NCI-H1092 (cell line): ENCODE measurements around the gene LAMA5.

ENCODE experiments used
- DNase-seq: peaks from one replicate; lab custom pipeline; 2025; lab: John Stamatoyannopoulos, UW

LAMA5 gene

DNA sequence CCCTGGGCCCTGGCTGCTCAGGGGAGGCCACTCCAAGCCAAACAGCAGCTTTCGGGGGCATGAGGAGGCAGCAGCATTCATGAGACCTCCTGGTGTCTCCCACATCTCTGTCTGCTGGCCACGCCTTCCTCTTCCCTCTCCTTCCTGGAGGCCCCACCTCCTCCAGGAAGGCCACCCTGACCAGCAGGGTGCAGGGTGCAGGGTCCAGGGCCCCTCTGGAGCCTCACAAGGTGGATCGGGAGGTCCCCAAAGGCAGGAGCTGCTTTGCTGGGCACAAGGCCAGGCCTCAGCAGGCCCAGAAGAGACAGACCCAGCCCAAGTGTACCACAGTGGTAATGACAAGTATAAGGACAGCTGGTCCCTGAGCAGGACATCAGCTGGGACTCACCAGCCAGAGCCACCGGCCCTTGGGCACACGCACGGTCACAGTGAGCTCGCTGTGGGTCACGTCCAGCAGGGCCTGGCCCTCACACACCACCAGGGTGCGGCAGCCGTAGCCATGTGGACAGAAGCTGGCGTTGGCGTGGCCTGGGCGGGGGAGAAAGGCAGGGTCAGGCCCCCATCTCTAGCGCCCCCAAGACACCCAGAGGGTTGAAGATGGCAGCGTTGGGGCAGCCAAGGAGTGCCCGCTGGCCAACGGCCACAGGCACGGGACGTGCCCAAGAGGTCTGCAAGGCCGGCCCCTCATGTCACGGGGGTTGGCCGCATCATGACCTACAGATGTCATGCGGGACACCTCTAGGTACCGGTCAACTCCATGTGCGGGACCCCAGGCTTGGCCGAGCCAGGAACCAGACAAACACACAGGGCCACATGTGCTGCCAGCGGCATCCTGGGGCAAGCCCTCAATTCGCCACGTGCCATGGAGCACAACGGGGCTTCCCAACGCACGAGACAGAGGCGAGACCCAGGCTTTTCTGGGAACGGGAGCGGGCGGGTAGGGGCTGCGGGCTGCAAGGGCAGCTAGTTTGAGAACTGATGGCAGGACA lies 37.4 kb downstream of the LAMA5 start:
- DNase-seq: no peak

DNA sequence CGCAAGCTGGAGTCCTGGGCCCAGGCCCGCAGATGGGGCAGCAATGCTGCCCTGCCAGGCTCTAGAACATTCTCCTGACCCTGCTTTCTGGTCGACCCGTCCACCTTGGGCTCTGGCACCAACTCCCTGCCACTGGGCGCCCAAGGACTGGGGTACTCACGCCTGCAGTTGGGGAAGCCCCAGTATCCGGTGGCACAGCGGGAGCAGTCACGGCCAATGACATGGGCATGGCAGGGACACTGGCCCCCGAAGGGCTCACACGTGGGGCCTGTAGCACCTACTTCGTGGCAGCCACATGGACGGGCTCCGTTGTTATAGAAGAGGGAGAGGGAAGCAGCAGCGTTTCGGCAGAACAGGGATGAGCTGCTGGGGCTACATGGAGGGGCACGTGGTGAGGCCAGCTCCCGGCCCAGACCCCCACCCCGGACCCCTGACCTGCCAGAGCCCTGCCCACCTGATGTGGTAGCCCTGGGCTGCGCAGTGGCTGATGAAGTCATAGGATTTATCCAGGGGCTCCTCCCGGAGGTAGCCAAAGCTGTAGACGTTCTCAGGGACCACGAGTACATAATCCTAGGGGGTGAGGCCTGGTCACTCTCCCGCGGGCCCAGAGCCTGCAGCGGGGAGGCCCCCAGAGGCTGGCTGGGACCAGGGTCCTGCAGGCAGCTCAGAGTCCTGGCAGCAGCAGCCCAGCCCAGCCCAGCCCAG lies 38.3 kb downstream of the LAMA5 start:
- no peak for DNase-seq

DNA sequence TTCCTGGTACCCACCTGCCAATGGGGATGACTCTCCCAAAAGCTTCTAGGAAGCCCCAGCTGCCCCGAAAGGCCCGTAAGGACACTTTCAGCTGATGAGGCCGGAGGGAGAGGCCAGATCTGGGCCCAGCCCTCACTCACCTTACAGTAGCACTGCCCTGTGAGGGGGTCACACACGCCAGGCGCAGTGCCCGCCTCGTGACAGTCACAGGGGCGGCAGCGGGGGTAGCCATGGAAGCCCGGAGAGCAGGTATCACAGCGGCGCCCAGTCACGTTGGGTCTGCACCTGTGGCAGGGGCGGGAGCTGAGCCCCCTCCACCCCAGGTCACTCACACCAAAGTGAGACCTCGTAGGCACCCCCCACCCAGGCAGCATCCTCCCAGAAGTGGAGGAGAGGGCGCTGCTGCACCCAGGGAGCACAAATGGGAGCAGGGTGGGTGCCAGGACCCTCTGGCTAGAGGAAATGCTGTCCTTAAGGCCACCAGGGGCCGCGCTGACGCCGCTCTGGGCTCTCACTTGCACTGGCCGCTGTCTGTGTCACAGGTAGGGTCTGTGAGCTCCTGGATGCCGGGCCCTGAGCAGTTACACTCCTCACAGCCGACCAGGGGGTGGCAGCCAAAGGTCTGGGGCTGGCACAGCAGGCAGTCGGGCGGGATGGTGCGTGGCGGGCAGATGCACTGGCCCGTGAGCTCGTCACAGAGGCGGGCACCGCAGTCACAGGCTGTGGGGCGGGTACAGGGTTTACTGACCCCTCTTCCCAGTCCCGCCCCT lies 39.2 kb downstream of the LAMA5 start:
- DNase-seq: no peak

DNA sequence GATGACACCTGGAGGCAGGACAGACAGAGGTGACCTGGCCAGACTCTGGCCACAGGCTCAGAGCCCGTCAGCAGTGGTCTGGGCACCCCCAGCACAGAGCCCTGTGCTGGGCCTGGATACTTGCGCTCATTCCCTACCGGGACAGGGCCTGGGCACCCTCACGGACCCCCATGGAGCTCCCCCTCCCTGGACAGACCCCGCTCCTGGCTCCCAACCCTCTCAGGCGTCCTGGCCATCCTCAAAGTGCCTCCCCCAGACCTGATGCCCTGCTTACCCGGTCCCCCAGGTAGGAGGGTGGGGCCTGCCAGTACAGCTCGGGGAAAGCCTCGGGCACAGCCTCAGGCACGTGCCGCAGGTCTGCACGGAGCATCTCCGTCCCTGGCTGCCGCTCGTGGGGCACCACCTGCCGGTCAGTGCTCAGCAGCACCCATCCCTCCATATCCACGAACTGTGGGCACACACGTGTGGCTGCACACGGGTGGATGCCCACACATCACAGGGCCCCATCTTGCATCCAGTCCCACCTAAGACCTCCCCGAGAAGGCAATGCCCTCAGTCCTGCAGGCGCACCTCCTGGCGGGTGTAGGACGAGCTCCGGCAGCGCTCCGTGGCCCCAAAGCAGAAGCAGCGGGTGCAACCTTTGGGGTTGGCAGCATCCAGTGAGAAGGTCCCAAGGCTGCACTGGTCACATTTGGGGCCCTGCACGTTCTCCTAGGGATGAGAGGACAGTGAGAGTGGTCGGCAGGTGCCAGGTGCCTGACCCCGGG lies 40.0 kb downstream of the LAMA5 start:
- DNase-seq: no peak

DNA sequence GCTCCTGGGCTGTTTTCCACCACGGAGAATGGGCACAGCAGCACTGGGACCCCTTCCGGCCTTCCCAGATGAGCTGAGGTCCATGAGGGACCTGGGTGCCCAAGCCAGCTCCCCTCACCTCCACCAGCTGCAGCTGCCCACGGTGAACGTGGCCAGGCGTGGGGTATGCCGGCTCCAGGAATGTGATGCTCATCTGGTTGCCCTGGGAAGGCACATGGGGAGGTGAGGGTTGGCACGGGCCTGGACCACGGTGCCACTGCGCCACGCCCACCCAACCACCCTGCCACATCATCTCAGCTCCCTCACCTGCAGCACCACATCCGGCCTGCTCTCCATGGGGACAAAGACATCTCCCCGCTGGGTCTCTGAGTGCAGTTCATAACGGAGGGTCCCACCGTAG lies 40.6 kb downstream of the LAMA5 start:
- DNase-seq: no peak

DNA sequence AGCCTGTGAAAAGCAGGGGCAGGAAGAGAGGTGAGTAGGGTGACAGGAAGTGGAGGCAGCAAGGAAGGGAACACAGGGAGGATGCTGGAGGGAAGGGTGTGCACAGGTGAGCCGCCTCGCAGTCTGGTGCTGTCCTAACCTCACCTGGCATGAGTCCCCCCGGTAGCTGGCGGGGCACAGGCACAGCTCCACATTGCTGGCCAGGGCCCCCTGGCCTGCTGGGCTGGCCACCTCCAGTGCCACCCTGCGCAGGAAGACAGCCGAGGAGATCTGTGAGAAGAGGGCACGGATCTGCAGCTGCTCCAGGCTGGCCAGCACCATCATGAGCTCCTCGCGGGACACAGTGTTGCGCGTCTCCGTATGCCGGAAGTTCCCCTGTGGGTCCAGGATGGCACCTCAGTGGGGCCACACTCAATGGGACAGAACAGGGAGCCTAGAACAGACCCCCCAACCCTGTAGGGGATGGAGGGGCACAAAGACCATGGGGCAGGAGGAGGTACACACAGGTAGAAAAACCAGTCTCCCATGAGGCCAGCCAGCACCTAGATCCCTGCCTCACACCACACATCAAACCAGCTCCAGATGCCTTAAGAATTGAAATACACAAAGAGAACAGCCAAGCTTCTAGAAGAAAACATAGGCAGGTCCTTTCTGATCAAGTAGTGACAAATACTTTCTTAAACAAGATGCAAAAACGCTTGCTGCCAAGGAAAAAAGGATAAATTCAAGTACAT lies 41.8 kb downstream of the LAMA5 start:
- DNase-seq: no peak

DNA sequence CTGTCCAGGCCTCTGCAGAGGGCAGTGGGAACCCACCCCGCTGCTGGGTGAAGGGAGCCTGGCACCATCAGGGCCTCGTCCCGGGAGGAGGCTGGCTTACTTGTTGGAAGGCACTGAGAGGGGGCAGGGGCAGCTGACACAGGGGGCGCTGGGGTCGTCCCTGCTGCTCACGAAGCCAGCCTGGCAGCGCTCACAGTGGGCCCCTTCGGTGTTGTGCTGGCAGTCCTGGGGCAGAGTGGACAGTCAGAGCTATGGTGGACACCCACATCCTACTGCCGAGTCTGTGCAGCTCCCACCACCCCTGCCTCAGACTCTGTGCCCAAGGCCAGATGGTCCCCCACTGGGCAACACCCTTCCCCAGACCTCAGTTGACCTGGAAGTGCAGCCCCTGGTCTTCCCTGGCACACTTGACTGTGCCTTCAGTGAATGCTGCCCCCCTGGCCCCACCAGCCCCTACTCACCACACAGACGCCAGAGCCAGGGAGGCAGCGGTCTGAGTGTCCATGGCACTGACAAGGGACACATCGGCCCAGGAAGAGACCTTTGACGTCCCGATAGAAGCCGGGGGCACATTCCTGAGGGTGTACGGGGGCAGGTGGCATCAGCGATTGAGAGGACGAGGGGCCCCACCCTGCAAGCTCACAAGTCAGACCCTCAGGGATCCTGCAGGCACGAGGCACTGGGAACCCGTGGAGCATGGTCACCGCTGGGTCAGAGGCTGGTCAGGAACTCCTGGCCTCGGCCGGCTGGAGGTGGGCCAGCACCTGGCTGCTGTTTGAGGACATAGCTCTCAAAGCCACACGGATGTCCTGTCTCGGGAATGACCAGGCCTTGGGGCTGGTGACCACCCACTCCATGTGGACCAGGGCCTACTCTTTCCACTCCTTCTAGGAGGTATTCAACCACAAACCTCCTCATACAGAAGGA lies 42.9 kb downstream of the LAMA5 start:
- DNase-seq: no peak

DNA sequence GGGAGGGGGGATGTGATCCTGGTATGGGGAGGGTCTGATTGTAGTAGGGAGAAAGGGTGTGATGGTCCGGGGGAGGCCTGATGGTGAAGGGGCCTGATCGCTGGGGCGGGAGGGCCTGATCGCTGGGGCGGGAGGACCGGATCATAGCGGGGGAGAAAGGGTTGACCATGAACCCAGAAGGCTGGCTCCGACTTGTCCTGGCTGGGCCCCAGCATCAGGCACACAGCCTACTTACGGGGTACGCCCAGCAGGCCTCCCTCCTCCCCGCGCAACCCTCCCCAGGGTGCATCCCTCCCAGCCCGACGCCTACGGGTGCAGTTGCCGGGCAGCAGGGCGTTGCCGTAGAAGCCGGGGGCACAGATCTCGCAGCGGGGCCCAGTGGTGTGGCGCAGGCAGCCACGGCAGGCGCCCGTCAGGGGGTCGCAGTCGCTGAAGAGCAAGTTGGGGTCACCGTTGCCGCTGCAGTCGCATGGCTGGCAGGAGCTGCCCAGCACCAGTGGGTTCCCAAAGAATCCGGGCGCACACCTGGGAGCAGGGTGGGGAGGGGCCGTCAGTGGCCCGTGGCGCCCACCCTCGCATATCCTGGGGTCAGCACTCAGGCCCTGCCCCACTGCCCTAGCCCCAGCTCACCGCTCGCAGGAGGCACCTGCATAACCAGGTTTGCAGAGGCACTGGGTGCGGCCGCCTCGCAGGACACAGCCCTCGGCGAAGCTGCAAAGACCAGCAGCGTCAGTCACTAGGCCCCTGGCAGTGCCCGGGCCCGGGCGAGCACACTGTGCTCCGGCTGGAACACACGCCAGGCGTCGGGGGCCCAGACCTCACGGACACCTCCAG lies 43.7 kb downstream of the LAMA5 start:
- DNase-seq: no peak

DNA sequence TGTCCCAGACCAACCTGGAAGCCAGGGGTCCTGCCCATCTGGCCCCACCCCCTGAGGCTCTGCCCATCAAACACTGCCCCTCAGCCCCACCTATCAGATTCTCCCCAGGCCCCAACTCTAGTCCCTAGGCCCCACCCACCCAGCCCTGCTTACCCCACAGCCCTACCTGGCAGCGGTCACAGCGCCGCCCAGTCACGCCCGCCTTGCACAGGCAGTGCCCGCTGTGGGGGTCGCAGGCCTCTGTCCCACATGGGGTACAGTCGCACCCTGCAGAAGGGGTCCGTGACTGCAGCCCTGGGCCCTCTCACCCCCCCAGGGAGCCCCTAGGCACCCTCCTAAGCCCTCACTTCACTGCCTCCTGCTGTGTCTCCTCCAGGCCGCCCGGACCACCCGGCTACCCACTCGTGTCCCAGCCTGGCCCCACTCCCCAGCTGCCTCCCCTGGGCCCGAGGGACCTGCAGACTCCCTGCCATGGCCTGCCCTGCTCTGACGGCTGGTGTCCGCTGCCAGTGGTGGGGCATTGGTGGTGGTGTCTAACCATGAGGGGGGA lies 44.5 kb downstream of the LAMA5 start:
- DNase-seq: no peak

DNA sequence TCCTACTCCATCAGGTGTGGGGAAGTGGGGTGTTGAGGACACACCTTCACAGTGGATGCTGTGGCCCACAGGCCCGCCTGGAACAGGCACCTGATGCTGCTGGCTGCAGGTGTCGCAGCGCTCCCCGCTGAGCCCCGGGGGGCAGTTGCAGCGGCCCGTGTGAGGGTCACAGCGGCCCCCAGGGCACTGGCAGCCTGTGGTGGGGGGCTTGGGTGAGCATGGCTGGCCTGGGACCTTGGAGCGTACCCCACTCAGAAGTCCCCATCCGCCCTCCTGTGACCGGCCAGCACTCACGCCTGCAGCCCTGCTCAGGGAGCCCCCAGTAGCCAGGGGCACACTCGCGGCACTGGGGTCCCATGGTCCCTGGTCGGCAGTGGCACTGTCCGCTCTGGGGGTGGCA lies 45.1 kb downstream of the LAMA5 start:
- DNase-seq: no peak

DNA sequence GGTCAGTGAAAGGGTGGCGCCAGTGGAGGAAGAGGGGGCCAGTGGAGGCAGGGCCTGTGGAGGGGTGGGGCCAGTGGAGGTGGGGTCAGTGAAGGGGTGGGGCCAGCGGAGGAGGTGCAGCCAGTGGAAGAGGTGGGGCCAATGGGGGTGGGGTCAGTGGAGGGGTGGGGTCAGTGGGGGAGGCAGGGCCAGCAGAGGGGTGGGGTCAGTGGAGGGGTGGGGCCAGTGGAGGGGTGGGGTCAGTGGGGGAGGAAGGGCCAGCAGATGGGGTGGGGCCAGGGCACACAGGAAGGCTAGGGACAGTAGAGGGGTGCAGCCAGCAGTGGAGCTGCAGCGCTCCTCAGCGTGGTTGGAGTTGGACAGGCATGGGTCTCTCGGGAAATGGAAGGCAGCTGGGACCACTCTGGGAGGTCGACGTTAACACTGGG lies 45.6 kb downstream of the LAMA5 start:
- DNase-seq: no peak

DNA sequence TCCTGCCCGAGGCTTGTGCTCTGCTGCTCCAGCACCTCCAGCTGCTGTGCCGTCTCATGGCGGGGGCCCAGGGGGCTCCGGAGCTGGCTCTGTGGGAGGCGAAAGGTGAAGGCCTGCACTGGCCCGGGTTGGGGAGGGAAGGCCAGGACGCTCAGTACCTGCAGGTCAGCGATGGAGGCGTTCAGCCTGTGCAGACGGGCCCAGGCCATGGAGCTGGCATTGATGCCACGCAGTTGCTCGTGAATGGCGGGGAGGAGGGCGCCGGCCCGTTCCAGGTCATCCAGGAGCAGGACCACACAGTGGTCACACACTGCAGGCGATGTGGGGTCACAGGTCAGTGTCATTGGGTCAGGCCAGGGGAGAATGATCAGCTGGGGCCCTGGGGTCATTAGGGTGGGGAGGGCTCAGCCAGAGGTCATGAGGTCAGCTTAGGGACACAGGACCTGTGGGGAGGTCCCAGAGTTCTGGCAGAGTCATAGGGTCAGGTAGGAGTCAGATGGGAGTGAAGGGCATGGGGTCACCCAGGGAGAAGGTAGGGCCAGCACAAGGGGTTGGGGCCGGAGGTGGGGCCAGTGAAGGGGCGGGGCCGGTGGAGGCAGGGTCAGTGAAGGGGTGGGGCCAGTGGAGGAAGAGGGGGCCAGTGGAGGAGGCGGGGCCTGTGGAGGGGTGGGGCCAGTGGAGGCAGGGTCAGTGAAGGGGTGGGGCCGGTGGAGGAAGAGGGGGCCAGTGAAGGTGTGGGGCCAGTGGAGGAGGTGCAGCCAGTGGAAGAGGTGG lies 46.3 kb downstream of the LAMA5 start:
- no peak for DNase-seq

DNA sequence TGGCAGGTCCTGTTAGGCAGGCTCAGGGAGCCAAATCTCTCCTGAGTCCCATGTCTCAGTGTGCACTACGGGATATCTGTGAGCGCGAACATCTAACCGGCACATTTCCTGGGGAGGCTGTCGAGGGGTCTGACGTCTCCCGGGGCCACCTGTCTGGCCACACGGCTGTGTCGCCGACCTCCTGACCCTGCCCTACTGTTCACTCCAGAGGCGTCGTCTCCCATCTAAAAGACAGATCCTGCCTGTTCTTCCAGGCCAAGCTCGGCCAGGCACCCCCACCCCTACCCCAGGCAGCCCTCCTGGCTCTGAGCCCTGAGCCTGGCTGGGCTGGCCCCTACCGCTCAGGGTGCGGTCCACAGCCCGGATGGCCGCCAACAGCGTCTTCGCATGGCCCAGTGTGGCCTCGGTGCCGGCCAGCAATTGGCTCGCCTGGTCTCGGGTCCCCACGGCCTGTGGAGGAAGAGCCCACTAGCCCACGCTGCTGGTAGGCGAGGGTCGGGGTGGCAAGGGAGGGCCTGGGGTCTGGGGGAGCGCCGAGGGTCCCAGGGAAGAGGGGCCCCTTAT lies 47.7 kb downstream of the LAMA5 start:
- no peak for DNase-seq

DNA sequence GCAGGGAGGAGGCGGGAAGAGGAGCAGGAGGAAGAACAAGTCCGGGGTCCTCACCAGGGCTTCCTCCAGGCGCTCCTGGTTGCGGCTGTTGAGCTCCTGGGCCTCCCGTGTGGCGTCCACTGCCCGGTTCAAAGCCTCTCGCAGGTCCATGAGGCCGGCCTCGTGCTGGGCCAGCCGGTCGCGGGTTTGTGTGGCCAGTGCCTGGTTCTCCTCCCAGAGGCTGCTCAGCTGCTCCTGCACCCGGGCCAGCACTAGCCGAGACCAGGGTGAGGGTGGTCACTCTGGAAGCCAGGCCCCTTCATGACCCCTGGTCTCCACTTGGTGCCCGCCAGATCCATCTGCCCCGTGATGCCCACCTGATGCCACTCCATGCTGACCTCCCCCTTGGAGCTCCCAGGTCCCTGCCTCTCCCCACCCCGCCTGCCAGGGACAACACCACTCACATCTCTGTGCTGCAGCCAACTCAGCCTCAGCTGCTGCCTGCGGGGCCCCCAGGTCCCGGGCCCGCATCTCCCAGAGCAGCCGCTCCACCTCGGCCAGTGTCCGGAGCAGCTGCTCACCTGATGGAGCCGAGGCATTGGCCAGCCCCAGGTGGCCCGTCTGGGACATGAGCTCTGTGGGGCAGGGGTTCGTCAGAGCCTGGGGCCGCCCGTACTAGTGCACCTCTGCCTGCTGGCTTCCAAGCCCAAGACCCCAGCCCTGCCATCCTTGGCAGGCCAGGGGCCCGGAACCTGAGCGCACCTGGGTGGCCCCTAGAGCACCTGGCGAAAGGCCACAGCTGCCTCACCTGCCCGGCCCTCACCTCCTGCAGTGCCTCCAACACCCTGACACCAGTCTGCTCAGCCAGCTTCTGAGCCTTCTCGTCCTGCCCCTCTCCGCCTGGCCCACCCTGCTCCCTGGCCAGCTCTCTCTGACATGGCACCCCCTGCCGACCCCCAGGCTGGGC lies 48.4 kb downstream of the LAMA5 start:
- DNase-seq: no peak

DNA sequence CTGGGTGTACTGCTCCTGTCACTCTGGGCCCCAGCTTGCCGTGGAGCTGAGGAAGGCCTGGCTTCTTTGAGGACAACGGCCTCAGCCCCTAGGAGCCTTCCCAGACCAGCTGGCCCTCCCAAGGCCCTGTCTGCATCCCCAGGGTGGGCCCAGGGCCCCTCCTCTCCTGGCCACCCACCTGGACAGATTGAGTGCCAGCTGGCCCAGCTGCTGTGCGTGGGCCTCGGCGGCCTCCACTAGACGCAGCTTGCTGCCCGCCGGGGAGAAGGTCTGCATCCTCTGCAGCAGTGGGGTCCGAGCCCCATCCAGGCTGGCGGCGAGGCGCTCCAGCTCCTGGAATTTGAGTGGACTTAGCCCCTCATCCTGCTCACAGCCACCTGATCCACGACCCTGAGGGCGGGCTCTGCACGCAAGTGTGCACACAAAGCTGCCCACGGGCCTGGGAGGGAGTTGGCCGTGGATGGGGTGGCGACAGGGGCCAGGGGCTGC lies 49.9 kb downstream of the LAMA5 start:
- DNase-seq: no peak
